Measurements from ENCODE around the gene SMG6. TPM values are rescaled to one million over a fixed set of nuclear protein-coding genes. Genes with fewer than 3 reads are reported as not detected.

Gene SMG6
- total and polyA plus RNA-seq, 2 of the 8 experiments (the other 6 are each of a cell fraction or from before 2014, with no cell fraction given), result 18.5 to 25.2 TPM

DNA sequence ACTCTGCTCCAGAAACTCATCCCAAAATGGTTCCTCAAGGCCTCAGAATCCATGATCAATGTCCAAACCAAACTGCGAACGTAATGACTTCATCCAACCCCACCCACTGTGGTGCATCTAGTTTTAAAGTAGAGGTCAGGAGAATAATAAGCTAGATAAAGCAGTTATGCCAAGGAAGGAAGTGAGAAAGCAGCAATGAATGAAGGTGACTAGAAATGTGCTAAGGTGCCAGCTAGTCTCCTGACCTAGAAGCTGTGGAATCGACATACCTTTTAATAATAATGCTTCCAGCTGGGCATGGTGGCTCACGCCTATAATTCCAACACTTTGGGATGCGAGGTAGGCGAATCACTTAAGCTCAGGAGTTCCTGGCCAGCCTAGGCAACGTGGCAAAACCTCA is 99.2 kb downstream of the SMG6 start (continued):
- TF ChIP-seq CHD7 (IDR thresholded peaks at IDR 0.05; ENCODE audit: insufficient replicate concordance, low read length) (no peak), EP300 (IDR thresholded peaks at IDR 0.05; ENCODE audit: borderline replicate concordance in 1 of 2, low read depth in 2 of 2, low read length in 2 of 2) (no peak), CBX8 (IDR thresholded peaks at IDR 0.05; ENCODE audit: borderline replicate concordance, low read depth, low read length) (no peak), HDAC6 (IDR thresholded peaks at IDR 0.05; ENCODE audit: low read depth, low read length) (no peak)
